Sigmoid colon (tissue), 3 donors: ENCODE results near the gene ATP9A.

Source experiments
- POLR2A ChIP-seq, 2 donors: fragments of 450-650 bp; IDR thresholded peaks; one replicate each; pipeline ENCODE4 v1.6.1; 2016; ENCODE audit warnings: antibody characterized with exemption in 2 of 2, mild to moderate bottlenecking in 2 of 2, moderate library complexity in 2 of 2
- TF ChIP-seq, protein P1 (sequence below), 4 experiments: fragments of 450-650 bp in 3 of 4; fragments of 200-600 bp in 1 of 4; IDR thresholded peaks; one replicate each; pipeline ENCODE4 v1.5.1; 2016 to 2019; ENCODE audit warnings: antibody characterized with exemption in 4 of 4, mild to moderate bottlenecking in 3 of 4, moderate library complexity in 2 of 4

DNA sequence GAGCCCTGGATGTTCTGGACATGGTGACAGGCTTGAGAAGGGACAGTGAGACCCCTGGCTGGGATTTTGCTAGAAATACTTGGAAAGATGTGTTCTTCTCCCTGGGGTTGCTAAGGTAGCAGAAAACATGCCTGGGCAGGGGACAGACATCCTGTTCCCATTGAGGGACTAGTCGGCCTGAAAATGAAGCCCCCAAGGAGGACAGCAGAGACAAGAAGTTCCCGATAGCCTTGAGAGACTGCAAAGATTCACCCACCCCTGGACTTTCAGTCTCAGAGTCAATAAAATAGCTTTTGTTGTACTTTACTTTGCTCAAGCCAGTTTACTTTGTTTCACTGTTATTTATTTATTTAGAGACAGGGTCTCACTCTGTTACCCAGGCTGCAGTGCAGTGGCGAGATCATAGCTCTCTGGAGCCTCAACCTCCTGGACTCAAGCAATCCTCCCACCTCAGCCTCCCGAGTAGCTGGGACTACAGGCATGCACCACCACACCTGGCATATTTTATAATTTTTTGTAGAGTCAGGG lies 28.4 kb downstream of the ATP9A start:
- TF ChIP-seq, protein P1, sequence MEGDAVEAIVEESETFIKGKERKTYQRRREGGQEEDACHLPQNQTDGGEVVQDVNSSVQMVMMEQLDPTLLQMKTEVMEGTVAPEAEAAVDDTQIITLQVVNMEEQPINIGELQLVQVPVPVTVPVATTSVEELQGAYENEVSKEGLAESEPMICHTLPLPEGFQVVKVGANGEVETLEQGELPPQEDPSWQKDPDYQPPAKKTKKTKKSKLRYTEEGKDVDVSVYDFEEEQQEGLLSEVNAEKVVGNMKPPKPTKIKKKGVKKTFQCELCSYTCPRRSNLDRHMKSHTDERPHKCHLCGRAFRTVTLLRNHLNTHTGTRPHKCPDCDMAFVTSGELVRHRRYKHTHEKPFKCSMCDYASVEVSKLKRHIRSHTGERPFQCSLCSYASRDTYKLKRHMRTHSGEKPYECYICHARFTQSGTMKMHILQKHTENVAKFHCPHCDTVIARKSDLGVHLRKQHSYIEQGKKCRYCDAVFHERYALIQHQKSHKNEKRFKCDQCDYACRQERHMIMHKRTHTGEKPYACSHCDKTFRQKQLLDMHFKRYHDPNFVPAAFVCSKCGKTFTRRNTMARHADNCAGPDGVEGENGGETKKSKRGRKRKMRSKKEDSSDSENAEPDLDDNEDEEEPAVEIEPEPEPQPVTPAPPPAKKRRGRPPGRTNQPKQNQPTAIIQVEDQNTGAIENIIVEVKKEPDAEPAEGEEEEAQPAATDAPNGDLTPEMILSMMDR (IDR thresholded peaks at IDR 0.05), result no peak
- no peak for TF ChIP-seq POLR2A (IDR thresholded peaks at IDR 0.05)
